ENCODE measurements around the gene ERICH4. TPM values are rescaled to one million over a fixed set of nuclear protein-coding genes. Genes with fewer than 3 reads are reported as not detected.

The ERICH4 gene
- total RNA-seq, 3 donors from 2014 or later, result not detected

DNA sequence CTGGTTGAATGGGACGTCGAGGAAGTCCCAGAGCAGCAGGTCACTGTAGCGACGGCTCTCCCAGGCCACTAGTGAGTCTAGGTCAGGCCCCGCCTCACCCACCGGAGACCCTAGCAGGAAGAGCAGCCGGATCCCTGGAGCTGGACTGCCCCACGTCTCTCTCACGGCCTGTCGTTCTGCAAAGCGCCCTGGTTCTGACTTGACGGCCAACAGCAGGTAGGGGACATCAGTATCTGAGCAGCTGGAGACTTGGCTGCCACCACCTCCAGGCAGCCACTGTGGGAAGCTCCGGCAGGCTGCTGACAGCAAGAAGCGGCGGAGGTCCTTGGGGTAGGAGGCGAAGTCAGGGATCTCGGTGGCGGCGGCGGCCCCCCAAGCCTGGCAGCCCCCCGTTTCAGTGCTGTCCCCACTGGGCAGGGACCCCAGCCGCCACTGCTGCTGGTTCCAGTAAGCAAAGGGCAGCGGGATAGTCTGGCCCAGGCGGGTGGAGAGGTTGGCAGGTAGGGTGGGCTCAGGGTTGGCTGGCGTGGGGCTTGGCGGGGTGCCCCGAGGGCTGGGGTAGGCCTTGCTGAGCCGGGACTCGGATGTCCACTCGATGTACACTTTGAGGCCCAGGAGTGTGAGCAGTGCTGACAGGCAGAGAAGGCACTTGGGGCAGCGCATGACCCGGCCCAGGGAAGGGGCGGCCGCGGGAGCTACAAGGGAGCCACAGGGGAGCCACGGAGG, 16.7 kb upstream of the ERICH4 start:
- peak overlapping the region; percentile 81 to 97 for H3K27ac ChIP-seq
- TF ChIP-seq, protein P1, sequence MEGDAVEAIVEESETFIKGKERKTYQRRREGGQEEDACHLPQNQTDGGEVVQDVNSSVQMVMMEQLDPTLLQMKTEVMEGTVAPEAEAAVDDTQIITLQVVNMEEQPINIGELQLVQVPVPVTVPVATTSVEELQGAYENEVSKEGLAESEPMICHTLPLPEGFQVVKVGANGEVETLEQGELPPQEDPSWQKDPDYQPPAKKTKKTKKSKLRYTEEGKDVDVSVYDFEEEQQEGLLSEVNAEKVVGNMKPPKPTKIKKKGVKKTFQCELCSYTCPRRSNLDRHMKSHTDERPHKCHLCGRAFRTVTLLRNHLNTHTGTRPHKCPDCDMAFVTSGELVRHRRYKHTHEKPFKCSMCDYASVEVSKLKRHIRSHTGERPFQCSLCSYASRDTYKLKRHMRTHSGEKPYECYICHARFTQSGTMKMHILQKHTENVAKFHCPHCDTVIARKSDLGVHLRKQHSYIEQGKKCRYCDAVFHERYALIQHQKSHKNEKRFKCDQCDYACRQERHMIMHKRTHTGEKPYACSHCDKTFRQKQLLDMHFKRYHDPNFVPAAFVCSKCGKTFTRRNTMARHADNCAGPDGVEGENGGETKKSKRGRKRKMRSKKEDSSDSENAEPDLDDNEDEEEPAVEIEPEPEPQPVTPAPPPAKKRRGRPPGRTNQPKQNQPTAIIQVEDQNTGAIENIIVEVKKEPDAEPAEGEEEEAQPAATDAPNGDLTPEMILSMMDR (IDR thresholded peaks at IDR 0.05), result no peak
- peaks cover 0 to 9% of the 10 kb centered on the region in 2 donors for H3K4me1 ChIP-seq
- intact Hi-C loops (cut with DNase I; ENCODE audit: low total_unique reads), result no loop called here
- no peak for DNase-seq (ENCODE audit: low spot score in 2 of 2)
- no peaks in the 10 kb centered on the region for H3K36me3 ChIP-seq
- no peaks in the 10 kb centered on the region for H3K27me3 ChIP-seq
- H3K9me3 ChIP-seq, result no peaks in the 10 kb centered on the region
- H3K4me3 ChIP-seq, result peak overlapping the region; percentile 51 to 76 (median 51)

DNA sequence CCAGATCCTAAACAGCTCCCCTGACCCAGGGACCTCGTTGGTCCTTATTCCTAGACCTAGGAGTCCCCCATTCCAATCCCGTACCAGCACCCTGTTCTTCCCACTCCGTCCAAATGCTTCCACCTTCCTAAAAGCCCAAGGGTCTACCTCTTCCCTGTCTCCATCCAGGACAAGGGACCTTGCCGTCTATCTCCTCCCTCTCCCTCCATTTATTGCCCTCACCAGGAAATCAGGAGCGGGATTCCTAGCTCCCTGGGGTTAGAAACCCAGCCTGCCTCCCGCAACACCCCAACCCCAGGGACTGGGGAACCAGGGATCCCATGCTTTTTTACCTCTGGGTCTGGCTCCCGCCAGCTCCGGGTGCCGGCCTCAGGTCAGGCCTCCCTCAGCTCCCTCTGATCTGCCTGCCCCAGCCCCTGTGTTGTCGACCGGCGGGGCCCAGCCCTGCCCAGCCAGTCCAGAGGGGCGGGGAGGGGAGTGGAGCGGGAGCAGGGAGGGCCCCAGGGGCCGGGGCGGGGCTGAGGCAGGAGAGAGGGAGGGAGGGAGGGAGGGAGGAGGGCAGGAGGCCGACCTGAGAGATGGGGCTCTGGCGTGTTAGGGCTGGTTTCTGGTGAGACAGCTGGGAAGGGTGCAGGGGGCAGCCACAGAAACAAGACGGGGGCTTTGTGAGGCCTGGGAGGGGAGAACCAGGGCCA, 15.9 kb upstream of the ERICH4 start, which contains the start of gene B3GNT8:
B3GNT8 (minus strand) TSS at position 423 of the 695 bp plus-strand sequence. CDS start 596 bp downstream, outside the sequence.
- peak within 1 kb of the TSS; percentile 81 to 97 for H3K27ac ChIP-seq

DNA sequence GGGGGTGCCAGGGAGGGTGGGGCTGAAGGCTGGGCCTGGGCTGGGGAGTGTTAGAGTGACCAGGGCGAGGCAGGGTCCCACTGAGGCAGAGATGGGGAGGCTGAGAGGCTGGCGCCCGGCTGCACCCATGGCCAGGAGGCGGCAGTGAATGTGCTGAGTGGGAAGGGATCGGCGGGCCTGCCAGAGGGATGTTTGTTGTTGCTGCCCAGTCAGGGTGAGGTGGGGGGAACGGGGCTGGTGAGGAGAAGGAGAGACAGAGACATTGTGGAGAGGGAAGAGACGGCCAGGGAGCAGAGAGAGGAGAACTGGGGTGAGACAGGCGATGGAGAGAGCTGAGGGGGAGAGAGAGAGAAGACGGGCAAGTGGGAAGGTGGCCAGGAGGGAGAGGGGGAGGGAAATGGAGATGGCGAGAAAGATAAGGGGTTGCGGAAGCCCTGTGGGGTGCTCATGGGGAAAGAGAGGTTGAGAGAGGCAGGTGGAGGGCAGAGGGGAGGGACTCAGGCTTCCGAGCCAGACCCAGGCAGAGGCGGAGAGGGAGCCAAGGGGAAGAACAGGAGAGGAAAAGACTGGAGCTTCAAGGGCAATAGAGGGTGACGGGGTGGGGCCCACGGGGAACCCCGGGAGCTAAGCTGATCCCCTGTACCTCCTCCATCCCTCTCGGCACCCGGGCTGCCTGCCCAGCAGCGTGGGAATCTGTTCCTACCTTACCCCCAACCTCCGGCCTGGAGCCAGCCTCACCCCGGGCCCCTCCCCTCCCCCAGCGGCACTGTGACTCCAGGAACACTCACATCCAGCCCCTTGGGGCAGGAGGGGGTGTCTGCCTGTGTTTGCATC, 15.1 kb upstream of the ERICH4 start:
- H3K27me3 ChIP-seq, result no peaks in the 10 kb centered on the region
- intact Hi-C loops (cut with DNase I; ENCODE audit: low total_unique reads), result no loop called here
- no peaks in the 10 kb centered on the region for H3K9me3 ChIP-seq
- H3K4me1 ChIP-seq, result peaks cover 0 to 9% of the 10 kb centered on the region in 2 donors
- peak in 1 of 2 donors; percentile 62 for DNase-seq (ENCODE audit: low spot score in 2 of 2)
- peak overlapping the region; percentile 81 to 97 for H3K27ac ChIP-seq
- TF ChIP-seq POLR2AphosphoS5 (IDR thresholded peaks at IDR 0.05) (no peak), POLR2A (IDR thresholded peaks at IDR 0.05) (no peak)
- TF ChIP-seq, protein P1 (IDR thresholded peaks at IDR 0.05), result no peak
- peak overlapping the region; percentile 51 to 76 (median 51) for H3K4me3 ChIP-seq
- H3K36me3 ChIP-seq, result no peaks in the 10 kb centered on the region

More for the DNA sequence above, 15.9 kb upstream of the ERICH4 start, which contains the start of gene B3GNT8:
- no peaks in the 10 kb centered on the region for H3K27me3 ChIP-seq
- peaks cover 0 to 9% of the 10 kb centered on the region in 2 donors for H3K4me1 ChIP-seq
- DNase-seq (ENCODE audit: low spot score in 2 of 2), result peak; percentile 82 to 86
- no peaks in the 10 kb centered on the region for H3K36me3 ChIP-seq
- H3K4me3 ChIP-seq, result peak within 1 kb of the TSS; percentile 51 to 76 (median 51)
- intact Hi-C loops (cut with DNase I; ENCODE audit: low total_unique reads), result no loop called here
- no peaks in the 10 kb centered on the region for H3K9me3 ChIP-seq
- TF ChIP-seq POLR2A (IDR thresholded peaks at IDR 0.05), result no peak
- peak in 1 of 3 donors; percentile 21 for TF ChIP-seq POLR2AphosphoS5 (IDR thresholded peaks at IDR 0.05)
- TF ChIP-seq, protein P1 (IDR thresholded peaks at IDR 0.05), result no peak

DNA sequence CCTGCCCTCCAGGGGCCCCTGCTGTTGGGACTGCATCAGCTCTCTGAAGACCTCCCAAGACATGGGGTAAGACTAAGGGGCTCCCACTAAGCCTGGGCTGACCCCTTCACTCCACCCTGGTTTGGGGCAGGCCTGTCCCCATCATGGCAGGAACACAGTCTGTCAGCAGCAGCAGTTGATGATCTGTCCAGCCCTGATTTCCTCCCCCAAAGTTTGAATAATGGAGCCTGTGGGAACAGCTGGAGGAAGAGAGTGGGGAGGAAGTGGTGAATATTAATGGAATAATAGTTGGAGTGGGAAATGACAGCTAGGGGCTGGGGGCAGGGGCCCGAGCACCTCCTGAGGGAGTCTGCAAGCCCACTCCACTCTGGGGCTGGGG, 14.5 kb upstream of the ERICH4 start:
- peak overlapping the region; percentile 81 to 97 for H3K27ac ChIP-seq
- H3K9me3 ChIP-seq, result no peaks in the 10 kb centered on the region
- intact Hi-C loops (cut with DNase I; ENCODE audit: low total_unique reads), result no loop called here
- peak overlapping the region; percentile 51 to 76 (median 51) for H3K4me3 ChIP-seq
- H3K36me3 ChIP-seq, result no peaks in the 10 kb centered on the region
- H3K4me1 ChIP-seq, result peaks cover 0 to 9% of the 10 kb centered on the region in 2 donors
- H3K27me3 ChIP-seq, result no peaks in the 10 kb centered on the region
- no peak for DNase-seq (ENCODE audit: low spot score in 2 of 2)
- TF ChIP-seq POLR2AphosphoS5 (IDR thresholded peaks at IDR 0.05) (no peak), POLR2A (IDR thresholded peaks at IDR 0.05) (no peak)
- TF ChIP-seq, protein P1 (IDR thresholded peaks at IDR 0.05), result no peak

Data from breast epithelium (tissue), 4 donors.